ENCODE data around the gene PPCDC. TPM values are rescaled to one million over a fixed set of nuclear protein-coding genes. Genes with fewer than 3 reads are reported as not detected.

The PPCDC gene
- polyA plus RNA-seq, 1 of the 3 experiments (the other 2 are of a cell fraction) = 19.8 TPM

GRCh38 chr15:75048394-75048793, 25.0 kb downstream of the PPCDC start:
- CTCF ChIA-PET = no interaction called here
- no peak for TF ChIP-seq YY1 (IDR thresholded peaks at IDR 0.05; ENCODE audit: low read depth)
- no peak for TF ChIP-seq MAX (IDR thresholded peaks at IDR 0.05; ENCODE audit: low read depth)
- TF ChIP-seq IRF3 (IDR thresholded peaks at IDR 0.05; ENCODE audit: low read depth, low read length) = no peak
- no peak for TF ChIP-seq TCF12 (IDR thresholded peaks at IDR 0.05)
- no peak for TF ChIP-seq JUND (IDR thresholded peaks at IDR 0.05)
- no peak for TF ChIP-seq GABPA (IDR thresholded peaks at IDR 0.05; ENCODE audit: low read depth)
- no peak for TF ChIP-seq MXI1 (IDR thresholded peaks at IDR 0.05; ENCODE audit: low read depth, low read length)
- TF ChIP-seq TEAD4 (IDR thresholded peaks at IDR 0.05; ENCODE audit: borderline replicate concordance, insufficient read depth) = no peak
- TF ChIP-seq ELF1 (IDR thresholded peaks at IDR 0.05) = no peak
- no peak for TF ChIP-seq GATA2 (CRISPR knock-in tag; IDR thresholded peaks at IDR 0.05)
- no peak for TF ChIP-seq FOSL2 (IDR thresholded peaks at IDR 0.05; ENCODE audit: borderline replicate concordance, low read depth)
- TF ChIP-seq EP300 (IDR thresholded peaks at IDR 0.05; ENCODE audit: borderline replicate concordance in 1 of 2, low read depth in 1 of 2, low read length in 1 of 2) = no peak
- TF ChIP-seq RXRA (IDR thresholded peaks at IDR 0.05; ENCODE audit: borderline replicate concordance, low read depth) = no peak
- TF ChIP-seq POLR2AphosphoS5 (IDR thresholded peaks at IDR 0.05; ENCODE audit: low read depth, low read length) = no peak
- no peak for TF ChIP-seq PBX3 (IDR thresholded peaks at IDR 0.05)
- TF ChIP-seq NRF1 (IDR thresholded peaks at IDR 0.05; ENCODE audit: low read depth, low read length) = no peak
- TF ChIP-seq REST (IDR thresholded peaks at IDR 0.05; ENCODE audit: low read depth, low read length) = no peak
- TF ChIP-seq RAD21 (IDR thresholded peaks at IDR 0.05; ENCODE audit: low read length) = no peak
- no peaks in the 10 kb centered on the region for H3K79me2 ChIP-seq (ENCODE audit: insufficient read depth)

More at GRCh38 chr15:75048394-75048793, 25.0 kb downstream of the PPCDC start:
- POLR2A ChIA-PET = no interaction called here
- Histone ChIP-seq H3K27me3 (ENCODE audit: insufficient read depth) (no peaks in the 10 kb centered on the region), H3K27ac (ENCODE audit: low read depth in 2 of 2, low read length in 1 of 2) (no peak overlapping the region; a peak in 1 of 4 replicates), H3K4me2 (no peak overlapping the region), H3F3A (replicated peaks; ENCODE audit: insufficient read depth) (peaks cover 8% of the 10 kb centered on the region), H3K9ac (no peak overlapping the region), H3K4me3 (ENCODE audit: low read depth in 2 of 2, low read length in 1 of 2) (no peak overlapping the region), H3K36me3 (replicated peaks in 1 of 2; ENCODE audit: control insufficient read depth in 1 of 2, insufficient read depth in 2 of 2, low read length in 1 of 2) (no peaks in the 10 kb centered on the region), H3K9me3 (no peaks in the 10 kb centered on the region), H3K9me2 (no peaks in the 10 kb centered on the region), H2AFZ (ENCODE audit: low read depth) (no peak overlapping the region), H4K20me1 (ENCODE audit: insufficient read depth) (no peaks in the 10 kb centered on the region), H3K4me1 (ENCODE audit: control insufficient read depth in 1 of 2, insufficient read depth in 2 of 2, low read depth in 1 of 2, low read length in 1 of 2) (peaks cover 13 to 53% of the 10 kb centered on the region in 2 experiments; a peak in 3 of 4 replicates)
- WGBS (ENCODE audit: low lambda C conversion rate) = 100% methylated on average over 7 of the region's 10 CpGs
- no peak for DNase-seq
